ENCODE results near the gene ELL2.
"Not testable (repeated sequence)": the region's sequence is repeated elsewhere in the genome, so short reads cannot be mapped to it uniquely, and the experiment has no call there.

The ELL2 gene

DNA sequence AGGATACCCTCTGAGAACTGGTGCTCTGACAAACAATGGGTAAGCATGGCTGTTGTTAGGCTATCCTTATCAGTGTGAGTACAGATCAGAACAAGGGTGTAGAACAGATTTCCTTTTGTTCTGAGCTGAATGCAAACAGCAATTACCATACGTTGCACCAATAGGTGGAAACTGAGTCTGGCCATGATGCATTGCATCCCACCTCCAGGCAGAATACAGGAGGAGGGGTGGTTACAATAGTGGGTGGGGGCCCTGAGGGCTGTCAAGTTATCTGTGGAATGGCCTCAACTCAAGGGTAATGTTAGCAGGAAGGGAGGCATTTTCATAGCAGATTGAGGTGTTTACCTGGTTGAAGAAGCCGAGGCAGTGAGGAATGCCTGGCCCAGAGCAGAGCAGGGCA, 84.9 kb downstream of the ELL2 start:
- DNase-seq: no peak

DNA sequence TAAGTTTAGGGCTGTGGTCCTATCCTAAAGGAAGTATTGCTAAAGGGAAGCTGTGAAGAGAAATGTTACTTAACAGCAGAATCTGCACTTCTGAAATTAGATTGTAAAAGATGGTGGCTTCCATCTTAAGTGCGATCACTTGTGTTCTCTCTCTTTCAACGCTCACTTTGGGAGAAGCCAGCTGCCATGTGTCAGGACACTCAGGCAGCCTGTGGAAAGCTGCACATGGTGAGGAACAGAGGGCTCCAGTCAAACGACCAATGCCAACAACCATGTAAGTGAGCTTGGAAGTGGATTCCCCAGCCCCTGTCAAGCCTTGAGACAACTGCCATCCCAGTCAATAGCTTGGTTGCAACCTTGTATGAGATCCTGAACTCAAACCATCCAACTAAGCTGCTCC, 87.4 kb downstream of the ELL2 start:
- DNase-seq: no peak

DNA sequence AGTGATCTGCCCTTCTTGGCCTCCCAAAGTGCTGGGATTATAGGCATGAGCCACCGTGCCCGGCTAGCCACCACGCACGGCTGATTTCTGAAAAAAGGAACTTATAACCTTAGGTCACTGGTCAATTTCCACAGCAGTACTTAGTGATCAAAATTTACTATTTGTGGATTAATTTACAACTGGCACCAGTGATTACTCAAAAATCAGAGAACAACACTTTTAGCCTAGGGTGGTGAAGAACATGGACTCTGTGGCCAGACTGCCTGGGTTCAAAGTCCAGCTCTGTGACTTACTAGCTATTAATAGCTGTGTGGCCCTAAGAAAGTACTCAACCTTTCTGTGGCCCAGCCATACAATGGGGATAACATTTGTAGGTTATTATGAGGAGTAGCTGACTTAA, 88.3 kb downstream of the ELL2 start:
- DNase-seq: no peak

DNA sequence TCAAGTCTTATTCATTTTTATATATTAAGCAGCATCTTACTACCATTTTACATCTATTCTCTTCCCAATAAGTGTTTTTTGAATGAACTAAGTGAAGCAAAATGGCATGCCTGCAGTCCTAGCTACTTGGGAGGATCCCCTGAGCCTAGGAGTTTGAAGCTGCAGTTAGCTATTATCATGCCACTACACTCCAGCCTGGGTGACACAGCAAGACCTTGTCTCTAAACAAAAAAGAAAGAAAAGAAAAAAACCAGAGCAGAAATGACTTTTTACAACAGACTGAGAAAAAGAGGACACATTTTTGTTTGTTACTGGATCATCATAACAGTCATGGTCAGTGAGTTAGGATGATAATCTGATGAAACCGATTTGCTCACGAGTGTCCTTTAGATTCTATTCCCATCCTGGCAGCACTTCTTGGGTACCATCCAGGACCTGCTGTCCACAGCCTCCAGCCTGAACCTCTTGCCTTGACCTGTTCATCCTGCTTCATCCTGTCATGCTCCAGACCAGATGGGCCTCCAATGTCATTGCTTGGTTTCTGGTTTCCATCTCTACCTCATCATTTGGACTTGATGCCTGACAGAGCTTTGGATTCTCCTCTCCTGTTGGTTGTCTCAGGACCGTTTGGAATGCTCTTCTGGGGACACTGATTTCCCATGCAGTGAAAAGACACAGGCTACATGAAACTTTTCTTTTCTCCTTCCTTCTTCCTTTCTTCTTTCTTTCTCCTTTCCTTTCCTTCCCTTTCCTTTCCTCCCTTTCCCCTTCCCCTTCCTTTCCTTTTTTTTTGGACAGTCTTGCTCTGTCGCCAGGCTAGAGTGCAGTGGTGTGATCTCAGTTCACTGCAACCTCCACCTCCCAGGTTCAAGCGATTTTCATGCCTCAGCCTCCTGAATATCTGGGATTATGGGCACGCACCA, 89.0 kb downstream of the ELL2 start:
- no peak for DNase-seq

DNA sequence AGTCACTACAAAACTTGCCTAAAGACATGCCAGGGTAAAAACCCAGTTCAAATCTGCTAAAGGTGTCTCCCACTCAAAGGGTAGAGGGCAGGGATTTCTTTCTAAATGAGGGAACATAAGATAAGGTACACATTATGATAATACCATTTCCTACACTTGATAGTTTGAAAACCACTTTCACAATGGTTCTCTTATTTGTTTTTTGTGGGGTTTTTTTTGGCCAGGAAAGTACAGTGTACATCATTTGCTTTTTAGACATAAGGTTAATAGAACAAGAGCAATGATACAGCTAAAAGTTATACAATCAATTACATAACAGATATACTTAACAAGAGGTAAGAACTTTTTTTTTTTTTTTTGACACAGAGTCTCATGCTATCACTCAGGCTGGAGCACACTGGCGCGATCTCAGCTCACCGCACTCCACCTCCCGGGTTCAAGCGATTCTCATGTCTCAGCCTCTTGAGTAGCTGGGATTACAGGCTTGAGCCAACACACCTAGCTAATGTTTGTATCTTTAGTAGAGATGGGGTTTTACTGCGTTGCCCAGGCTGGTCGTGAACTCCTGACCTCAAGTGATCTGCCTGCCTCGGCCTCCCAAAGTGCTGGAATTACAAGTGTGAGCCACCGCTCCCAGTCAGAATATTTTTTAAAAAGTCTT, 90.4 kb downstream of the ELL2 start:
- DNase-seq: no peak

DNA sequence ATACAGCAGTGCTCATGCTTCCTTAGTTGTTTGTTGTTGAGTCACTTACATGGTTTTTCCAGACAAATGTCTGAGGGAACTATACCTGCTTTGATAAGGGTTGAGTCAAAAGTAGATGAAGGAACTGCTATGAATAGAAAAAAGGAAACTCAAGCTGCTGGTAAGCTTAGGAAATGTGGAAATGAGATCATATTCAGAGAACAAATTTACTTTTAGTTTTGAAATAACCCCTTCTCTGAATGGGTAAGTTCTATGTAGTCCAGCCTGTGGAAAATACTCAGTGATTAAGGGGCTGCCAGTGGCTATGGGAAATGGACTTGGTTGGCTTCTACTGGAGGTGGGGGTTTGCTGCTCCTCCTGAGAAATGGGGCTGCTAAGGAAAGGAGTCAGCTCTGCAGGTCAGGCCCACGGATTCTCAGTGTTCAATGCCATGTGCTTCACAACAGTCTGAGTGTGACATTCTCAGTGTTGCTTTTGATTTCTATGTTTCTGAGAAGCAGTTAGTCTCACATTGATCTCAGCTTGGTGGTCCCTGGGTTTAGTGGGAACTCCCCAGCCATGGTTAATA, 91.5 kb downstream of the ELL2 start:
- DNase-seq: no peak

DNA sequence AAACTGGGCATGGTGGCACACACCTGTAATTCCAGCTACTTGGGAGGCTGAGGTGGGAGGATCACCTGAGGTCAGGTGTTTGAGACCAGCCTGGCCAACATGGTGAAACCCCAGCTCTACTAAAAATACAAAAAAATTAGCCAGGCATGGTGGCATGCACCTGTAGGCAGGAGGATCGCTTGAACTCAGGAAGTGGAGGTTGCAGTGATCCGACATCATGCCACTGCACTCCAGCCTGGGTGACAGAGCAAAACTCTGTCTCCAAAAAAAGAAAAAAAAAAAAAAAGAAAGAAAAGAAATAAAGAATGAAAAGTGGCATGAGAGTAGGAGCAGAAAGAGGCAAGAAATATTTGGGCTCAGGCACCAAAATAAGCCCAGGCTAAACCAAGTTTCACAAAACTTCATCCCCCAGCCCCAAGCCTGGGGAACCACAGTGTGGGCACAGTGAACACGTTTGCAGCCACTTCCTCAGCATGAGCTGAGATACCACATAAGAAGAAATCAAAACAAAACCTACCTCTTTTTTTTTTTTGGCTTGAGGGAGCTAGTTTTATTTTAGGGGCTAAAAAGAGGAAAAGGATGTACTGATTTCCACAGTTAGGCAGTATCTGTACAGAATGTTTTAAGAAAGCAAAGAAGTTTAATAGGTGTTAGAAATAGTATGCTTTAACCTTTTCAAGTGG, 92.3 kb downstream of the ELL2 start:
- not testable (repeated sequence) for DNase-seq

DNA sequence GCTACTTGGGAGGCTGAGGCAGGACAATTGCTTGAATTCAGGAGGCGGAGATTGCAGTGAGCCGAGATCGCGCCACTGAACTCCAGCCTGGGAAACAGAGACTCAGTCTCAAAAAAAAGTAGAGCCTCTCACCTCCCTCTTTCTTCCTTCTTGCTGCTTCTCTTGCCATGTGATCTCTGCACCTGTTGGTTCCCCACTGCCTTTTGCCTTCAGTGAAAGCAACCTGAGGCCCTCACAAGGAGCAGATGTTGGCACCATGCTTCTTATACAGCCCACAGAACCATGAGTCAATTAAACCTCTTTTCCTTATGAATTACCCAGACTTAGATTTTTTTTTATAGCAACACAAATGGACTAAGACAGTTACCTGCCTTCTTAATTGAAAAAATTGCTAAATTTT, 93.5 kb downstream of the ELL2 start:
- DNase-seq: no peak

DNA sequence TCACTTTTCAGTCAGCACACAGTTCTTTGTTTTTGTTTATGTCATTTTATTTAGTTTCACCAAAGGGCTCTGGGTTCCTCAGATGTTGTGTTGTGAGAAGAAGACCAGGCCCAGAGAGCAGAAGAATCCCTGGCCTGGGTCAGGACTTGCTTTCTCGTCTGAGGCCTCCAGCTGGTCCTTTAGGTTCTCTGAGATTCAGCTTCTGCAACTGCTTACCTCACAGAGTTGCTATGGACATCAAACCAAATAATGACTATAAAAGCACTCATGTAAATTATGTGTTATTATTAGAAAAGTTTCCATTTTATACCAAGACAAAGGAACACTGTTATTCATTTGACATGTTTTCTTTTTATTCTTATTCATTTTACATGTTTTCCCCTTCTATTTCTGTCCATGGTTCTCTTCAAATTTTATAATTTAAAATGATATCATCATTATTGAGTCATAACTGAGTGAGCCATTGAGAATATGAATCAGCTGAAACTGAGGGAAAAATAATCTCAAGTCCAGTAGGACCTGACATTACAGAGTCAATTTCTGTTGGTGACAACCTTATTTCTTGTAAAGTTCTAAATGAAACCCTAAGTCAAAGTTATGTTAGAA, 95.1 kb downstream of the ELL2 start:
- no peak for DNase-seq

DNA sequence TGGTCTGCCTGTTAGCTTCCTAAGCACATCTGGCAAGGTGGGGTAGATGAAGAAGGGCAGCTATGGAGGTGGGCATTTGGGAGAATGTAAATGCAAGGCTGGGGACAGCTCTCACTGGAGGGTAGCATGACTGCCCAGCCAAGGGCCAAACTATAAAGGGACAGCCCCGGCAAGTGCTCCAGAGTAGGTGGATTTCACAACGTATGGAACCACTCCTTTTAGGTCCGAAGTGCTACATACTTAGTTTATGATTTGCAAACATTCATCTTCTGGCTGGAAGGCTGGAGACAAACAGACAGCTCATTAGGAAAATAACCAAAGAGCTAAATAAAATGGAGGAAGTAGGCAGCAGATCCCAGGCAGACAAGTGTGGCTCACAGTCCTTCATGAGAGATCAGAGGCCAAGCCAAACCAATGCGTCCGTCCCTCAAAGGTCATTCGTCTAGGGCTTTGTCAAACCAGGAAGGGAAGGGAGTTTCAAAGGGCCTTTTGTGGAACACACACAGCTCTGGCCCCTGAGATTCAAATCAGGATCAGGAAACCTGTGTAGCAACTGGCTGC, 96.6 kb downstream of the ELL2 start:
- no peak for DNase-seq

DNA sequence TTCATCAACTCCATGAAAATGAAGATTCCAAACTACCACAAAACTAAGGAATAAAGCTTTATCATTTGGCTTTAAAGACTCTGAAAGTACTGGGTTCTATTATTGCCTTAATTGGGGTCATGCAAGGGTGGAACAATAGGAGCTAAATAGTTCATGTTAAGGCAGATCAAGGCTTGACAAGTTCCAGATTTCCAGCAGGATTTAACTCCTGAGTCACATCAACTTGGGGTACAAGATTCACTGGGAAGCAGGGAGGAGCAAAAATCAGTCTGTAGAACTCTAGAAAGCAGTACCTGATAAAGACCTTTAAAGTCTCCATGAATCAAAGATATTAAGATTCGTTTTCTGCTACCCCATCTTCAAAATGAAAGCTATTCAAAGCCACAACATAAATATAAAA, 97.2 kb downstream of the ELL2 start:
- no peak for DNase-seq

DNA sequence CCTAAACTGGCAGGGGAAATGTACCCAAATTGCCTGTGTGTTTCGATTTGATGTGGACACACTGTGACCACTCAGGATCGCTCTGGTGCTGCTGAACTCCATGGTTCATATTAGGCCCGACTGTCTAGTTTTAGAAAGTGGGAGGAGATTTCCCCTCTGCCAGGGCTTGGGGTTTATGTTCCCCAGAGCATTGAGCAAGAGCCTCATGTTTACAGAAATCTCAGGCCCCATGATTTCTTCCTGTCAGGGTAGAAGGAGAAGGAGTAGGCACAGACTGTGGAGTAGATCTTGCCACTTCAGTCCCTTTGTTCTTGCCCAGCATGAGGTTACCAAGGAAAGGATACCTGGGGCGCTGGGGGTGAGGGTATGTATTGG, 98.3 kb downstream of the ELL2 start:
- no peak for DNase-seq

DNA sequence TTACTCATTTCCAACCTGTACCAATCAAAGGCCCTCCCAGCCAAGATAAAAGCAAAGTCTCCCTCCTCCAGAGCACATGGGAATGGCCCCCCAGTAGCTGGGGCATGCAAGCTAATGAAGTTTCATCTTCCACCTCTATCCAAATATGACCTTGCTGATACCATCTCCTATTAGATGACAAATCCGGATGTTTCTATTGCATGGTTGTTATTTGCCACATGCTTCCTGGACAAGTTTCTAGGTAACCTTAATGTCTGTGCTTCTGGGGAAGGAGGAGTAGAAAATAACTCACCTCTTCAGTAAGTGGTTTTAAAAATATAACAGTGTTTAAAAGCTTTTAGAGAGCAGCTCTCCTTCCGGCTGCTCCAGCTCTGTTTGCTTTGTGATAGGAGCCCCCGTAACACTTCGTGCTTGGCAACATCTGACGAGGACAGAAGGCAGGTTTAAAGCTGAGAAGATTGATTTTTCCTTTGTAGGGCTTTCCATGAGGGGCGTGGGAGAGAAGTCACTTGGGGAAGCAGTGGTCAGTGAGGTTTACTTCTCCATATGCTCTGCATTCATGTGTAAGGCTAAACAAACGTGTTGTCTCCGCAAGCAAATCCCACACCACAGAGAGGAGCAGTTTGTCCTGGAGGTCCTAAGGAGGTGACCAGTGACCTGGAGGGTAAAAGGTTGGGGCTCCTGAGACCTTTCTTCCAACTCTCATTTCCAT, 98.8 kb downstream of the ELL2 start:
- DNase-seq: no peak

DNA sequence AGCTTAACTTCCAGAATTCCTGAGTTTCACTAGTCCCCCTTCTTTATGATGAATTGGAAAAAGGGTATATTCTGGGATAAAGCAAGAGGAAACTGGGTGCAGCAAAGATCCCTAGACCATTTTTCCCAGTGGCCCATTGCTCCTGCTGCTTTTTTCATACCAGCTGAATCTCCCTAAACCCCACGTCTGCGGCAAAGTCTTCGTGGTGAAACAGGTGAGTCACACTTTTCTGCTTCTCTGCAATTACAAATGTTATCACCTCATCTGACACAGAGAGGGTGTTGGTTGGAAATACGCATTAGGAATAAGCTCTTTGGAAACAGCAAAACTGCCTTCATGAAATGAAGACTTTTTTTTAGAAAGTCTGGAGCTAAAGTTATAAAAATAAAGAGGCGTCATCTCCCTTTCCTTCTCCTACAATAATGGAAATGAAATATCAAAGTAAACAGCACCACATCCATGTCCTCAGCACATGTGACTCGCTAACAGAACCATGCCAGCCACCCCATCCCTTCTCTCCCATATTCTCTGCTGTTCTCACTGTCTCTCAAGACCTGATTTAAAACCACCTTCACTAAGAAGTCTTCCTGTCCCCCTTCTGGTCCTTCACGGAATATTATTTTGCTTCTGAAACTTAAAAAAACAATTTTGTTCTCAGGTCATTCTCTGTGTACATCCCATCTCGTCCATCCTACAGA, 99.6 kb downstream of the ELL2 start:
- no peak for DNase-seq

DNA sequence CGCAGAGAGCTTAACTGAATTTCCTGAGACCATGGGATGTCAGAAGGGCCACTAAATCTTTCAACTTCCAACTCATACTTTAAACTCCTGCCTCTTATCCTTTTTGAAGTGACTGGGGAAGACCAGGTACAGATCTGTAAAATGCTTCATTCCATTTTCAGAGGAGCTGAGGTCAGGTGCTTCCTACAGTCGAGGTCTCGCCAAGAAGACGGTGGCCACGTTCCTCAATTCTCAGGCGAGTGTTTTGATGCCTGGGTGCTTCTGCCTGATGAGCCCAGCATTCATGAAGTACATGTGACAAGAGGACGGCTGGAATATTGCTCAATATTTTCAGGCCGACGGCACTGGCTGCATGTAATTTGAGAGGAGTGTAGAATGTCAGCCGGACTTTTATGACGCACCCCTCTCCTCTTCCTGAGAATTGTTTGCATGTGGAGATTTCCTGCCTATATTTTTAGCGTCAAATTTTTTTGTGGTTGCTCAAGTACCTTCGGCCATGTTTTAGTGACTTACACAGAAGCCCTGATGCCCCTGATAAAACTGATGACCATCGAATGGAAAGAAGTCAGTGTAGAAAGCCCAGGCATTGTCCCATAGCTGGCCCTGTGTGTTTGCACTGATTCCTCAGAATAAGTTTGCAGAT, 100.3 kb downstream of the ELL2 start:
- DNase-seq: peak; percentile 21

DNA sequence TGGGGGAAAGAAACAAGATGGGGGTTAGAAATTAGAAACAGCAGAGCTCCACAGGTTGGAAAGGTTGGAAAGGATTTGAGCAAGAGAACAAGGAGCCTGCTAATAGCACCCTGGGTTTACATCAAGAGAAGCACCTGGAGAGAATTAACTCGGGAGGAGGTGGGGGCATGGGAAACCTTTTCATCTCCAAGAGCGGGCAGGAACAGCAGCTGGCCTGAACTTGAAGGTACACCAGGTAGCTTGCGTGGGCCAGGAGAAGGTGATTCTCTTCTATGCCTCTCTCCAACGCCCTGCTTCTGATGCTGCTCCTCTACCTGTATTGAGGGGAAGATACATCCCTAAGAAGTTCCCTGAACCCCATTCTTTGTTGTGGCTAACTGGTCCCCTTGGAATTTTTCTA, 102.0 kb downstream of the ELL2 start:
- DNase-seq: no peak

DNA sequence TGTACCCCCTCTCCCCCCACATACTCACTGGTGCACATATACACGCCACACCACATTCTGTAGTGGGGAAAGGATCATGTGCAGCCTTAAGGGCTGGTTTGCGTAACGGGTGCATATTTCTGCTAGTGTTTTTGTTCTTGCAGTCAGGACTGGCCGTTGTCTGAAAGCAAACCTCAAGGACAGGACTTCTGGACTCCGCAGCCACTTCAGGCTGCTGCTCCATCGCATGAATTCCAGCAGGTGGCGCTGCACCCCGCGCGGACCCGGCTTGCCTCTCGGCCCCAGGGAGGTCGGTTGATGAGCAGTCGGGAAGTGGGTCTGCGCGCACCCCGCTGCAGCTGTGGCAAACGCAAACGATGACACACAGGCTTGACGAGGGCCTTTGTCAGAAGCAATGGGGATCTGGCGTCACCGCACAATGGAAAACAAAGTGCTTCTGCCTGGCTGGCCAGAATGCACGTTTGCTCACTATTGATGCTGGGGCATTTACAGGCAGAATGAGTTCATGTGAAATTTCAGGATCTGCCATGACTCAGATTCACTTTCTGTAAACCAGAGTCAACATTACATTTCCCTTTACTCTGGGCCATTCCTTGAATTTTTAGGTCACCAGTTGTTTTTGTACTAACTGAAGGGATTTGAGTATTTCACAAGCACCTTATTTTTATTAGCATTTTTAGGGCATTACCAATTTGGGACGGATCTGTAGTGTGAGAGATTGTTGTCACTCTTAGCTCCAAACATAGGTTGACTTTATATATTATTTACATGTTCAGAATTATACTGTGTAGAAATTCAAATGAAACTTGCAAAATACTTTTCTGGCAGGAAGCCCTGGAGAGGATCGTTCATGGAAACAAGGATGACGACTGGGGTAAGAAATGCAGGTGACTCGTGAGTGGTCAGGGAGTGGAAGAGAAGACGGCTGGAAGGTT, 102.7 kb downstream of the ELL2 start:
- peak; percentile 55 for DNase-seq

DNA sequence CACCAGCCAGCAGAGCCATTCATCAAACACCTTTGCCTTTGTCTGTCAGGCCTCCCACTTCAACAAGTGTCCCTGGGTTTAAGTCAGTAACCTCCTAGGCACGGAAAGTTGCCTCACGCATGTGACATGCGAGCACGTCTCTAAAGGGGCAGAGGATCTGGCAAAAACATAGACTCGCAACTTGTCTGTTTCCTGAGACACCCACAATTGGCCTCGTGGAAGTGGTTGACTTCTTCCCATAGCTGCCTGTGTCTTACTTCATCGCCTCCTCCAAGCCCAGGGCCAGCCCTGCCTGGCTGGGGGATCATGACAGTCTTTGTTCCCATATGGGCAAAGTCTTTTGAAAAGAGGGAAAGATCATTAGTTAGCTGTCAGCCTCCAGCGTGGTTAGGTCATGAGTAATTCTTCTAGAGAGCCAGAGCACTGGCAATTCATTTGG, 103.6 kb downstream of the ELL2 start:
- no peak for DNase-seq

DNA sequence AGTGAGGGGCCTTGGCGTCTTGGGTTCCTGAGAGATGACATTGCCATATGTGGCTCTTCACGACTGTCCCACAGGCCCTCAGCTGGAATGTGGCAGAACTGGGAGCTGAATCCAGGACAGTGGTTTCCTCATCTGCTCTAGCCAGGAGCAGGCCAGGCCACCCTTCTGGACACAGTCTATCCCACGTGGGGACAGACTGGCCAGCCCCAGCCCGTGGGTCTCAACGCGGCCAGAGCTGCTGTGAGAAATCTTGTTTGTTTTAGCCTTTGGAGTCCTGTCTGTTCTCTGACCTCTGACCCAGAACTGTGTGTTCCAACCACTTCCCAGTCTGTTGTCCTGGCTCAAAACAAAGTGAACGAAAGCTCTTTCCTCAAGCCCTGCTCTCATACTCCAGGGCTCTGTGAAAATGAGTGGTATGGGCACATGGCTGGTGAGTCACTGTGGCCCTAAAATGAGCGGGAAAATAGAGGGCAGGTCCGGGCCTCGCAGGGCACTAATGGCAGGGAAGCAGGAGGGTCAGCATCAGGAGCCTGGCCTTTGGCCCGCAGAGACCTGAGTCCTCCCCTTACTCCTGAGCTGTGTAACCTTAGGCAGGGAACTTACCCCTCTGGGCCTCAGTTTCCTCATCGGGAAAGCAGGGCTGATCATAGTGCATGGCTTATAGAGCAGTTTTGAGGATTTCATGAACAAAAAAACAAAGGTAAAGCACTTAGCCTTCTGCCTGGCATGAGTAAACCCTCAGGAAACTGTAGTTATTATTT, 104.3 kb downstream of the ELL2 start:
- DNase-seq: no peak
